SU-DHL-6 (cell line): ENCODE data around the gene CACNG6.

Source experiments
- CTCF ChIP-seq: fragments of 200-600 bp; sonication (generic); IDR thresholded peaks from one replicate; pipeline ENCODE4 v1.5.1; 2017; ENCODE audit warnings: antibody characterized with exemption, mild to moderate bottlenecking, low read length, moderate library complexity; ENCODE audit not compliant: insufficient read depth, poor library complexity, severe bottlenecking
- EZH2phosphoT487 ChIP-seq: fragments of 200-600 bp; sonication (generic), shearing (Covaris generic); conservative IDR thresholded peaks from 2 replicates; pipeline ENCODE4 v1.6.1; 2018; ENCODE audit warnings: mild to moderate bottlenecking, antibody characterized with exemption, low read length, moderate library complexity, mixed read lengths

- no peak for TF ChIP-seq CTCF
- no peak for TF ChIP-seq EZH2phosphoT487
These were observed 35.2 kb downstream of the CACNG6 start for GRCh38 chr19:54026656-54027055.
